ENCODE data around the gene KCNA2.
A peak's percentile ranks its signal among the peaks of the same experiment; 100 is the strongest.

The KCNA2 gene

DNA sequence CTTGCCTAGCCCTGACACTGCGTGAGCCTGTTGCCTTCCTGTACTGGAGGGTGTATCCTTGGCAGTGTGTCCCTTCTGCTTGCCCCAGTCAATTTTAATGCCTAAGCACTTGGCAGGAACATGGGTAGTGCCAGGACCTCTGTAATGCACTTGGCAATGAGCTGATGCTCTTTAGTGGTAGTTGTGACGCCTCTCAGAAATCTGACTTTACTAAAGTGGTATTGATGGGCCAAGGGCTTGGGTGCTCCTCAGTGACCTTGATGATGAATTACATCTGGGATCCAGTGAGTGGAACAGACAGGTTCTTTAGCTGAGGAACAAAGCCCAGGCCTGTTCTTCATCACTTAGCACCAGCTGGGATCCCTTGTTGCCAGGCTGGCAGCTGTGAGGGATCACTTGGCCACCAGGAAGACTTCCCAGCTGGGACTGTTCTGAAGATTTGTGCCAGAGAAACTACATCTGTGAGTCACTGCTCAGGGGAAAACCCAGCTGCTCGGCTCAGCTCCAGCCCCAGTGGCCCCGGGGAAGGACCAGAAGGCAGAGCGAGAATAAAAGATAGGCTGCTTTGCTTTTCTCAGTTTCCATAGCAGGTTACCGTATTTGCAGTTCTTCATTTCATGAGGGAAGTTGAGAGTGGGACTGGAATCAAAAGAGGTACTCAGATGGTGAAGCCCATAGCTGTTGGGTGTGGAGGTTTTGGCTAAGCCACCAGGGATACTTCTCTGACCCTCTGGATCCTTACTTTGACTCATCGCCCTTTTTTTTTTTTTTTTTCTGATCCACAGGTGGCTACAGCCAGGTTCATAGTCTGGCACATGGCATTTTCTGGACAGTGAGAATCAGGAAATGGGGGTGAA, 28.5 kb upstream of the KCNA2 start:
- DNase-seq (ENCODE audit: insufficient read length, low spot score) (peak; percentile 35), FAIRE-seq (no peak)
- no peak for TF ChIP-seq POLR2A (IDR thresholded peaks at IDR 0.05; ENCODE audit: low read depth, low read length)

DNA sequence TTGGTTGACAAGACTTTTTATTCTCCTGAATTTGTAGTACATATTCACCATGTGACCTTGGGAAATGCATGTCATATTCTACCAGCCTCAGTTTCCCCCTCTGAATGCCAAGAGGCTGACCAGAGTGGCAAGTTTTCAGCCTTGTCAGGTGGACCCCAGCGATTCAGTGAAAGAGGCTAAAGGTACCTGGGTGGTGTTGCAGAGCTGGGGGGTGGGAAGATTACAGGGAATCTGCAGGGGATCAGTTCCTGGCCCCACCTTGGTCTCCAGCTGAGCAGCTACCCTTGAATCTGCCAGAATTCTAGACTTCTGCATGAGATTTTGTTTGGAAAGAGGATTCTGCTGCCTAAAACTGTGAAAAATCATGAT, 27.9 kb upstream of the KCNA2 start:
- no peak for TF ChIP-seq POLR2A (IDR thresholded peaks at IDR 0.05; ENCODE audit: low read depth, low read length)
- DNase-seq (ENCODE audit: insufficient read length, low spot score) (no peak), FAIRE-seq (no peak)

DNA sequence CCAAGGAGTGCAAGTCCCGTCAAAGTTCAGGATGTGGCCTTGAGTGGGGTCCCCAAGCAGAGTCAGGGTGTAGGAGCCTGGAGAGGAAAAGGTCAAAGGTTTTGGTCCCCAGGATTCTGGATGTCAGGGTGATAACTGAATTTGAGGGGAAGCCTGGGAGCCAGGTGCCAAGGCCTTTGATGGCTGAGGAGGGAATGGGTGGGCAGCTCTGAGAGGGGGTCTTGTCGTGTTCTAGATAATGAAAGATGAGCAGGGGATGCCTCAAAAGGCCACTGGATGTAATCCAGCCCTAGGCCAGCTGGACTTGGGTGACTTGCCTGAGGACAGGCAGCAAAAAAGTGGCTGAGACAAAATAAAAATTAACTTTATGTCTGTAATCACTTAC, 27.5 kb upstream of the KCNA2 start:
- no peak for TF ChIP-seq POLR2A (IDR thresholded peaks at IDR 0.05; ENCODE audit: low read depth, low read length)
- FAIRE-seq (no peak), DNase-seq (ENCODE audit: insufficient read length, low spot score) (no peak)

DNA sequence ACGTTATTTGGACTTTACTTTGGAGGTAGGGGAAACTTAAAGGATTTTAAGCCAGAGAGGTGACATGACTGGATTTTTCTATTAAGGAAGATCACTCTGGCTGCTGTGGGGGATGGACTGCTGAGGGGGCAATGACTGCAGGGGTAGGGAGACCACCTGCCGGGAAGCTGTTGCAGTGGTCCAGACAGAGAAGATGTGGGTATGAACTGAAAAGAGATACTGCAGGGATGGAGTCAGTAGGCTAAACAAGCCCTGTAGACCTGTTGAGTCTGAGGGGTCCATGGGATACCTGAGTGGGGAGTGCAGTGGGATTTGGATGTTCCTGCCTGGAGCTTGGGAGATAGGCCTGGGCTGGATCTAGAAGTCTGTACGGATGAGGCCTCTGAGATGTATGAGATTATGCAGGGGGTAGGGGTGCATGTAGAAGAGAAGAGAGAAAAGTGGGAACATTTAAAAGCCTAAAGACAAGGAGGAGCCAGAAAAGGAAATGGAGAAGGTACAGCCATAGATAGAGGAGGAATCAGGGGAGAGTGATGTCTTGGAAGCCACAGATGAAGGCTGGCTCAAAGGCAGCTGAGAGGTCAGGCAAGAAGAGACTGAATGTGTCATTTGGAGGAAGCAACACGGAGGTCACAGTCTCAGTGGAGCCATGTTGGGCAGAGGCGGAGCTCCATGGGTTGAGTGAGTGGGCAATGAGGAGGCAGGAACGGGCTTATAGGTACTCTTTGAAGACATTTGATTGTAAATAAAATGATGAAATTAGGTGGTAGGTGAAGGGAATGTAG, 25.9 kb upstream of the KCNA2 start:
- TF ChIP-seq POLR2A (IDR thresholded peaks at IDR 0.05; ENCODE audit: low read depth, low read length) = no peak
- DNase-seq (ENCODE audit: insufficient read length, low spot score) (no peak), FAIRE-seq (no peak)

DNA sequence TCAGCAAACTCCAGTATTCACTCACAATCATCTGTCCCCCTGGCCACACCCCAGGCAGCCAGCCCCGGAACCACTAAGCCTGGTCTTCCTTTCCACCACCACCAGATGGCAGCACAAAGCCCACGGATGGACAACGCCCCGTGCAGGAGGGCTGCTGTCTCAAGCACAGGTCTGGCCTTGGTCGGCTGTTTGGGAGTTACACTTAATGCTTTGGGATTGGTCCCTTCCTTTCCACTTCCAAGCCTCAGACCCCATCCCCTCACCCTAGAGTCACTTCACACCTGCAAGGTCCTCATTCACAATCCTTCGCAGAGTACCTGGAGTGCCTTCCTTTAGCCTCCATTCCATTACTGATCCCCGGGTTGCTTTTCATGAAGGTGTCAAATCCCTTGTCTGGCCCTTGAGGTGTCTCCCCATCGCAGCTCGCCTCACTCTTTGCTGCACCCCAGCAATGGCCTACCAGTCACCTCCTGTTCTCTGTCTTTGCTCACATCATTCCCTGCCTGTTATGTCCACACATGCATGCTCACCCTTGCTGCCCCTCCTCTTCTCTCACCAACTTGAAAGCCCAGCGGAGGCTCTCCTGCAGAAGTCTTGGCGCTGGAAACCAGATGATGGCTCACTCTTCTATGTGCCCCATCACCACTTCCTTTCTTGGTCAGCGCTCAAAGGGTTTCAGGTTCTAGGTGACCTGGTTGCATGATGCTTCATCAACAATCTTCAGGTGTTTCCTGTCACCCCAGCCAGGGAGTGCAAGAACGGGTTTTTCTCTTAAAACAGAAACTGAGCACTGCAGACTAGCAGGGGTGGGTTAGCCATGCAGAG, 24.9 kb upstream of the KCNA2 start:
- no peak for TF ChIP-seq POLR2A (IDR thresholded peaks at IDR 0.05; ENCODE audit: low read depth, low read length)
- DNase-seq (ENCODE audit: insufficient read length, low spot score) (peak; percentile 60), FAIRE-seq (no peak)

DNA sequence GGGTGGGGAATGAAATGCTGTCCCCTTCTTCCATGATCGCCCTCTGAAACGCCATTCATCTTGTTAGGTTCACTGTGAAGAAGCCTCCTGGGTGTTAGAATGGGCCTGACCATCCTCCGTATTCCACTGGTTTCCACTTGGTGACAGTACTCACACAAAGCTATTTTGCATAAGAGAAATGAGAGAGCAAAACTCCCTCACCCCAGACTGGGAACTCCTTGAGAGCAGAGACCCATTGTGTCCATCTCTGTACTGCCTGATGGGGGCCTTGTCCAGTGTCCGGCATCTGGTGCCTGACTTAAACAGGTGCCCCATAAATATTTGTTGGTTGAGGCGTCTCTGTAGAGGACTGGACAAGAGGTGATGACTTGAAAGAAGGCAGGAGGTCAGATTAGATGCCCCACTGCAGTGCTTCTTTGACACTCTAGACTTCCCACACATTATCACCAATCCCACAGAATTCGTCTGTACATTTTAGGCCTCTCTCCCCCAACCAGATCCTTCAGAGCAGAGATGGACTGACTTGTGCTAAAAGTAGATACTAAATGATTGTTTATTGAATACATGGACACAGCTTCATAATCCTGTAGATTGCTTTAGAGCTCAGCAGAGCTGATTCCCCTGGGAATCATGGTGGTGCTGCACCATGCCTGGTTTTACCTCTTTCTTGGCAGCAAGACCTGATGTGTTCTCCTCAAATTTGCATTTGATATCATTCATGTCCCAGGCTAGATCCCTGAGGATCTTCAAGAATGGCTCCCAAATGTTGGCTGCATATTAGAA, 22.4 kb upstream of the KCNA2 start:
- no peak for TF ChIP-seq POLR2A (IDR thresholded peaks at IDR 0.05; ENCODE audit: low read depth, low read length)
- no peak for FAIRE-seq
- DNase-seq (ENCODE audit: insufficient read length, low spot score) = no peak

DNA sequence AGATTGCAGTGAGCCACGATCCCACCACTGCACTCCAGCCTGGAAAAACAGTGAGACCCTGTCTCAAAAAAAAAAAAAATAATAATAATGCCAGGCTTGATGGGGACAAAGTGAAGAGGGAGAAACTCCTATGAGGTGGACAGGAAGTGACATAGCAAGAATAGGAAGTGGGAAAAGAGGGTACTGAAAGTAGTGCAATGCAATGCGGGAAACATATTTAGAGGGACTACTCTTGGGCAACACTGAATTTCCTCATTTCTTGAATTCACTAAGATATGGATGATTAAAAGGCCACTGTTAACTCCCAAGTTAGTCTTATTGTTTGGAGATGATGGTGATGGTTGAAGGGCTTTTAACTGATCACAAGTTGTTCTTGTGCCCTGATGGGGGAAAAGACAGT, 21.6 kb upstream of the KCNA2 start:
- no peak for DNase-seq (ENCODE audit: insufficient read length, low spot score)
- FAIRE-seq = no peak
- no peak for TF ChIP-seq POLR2A (IDR thresholded peaks at IDR 0.05; ENCODE audit: low read depth, low read length)

DNA sequence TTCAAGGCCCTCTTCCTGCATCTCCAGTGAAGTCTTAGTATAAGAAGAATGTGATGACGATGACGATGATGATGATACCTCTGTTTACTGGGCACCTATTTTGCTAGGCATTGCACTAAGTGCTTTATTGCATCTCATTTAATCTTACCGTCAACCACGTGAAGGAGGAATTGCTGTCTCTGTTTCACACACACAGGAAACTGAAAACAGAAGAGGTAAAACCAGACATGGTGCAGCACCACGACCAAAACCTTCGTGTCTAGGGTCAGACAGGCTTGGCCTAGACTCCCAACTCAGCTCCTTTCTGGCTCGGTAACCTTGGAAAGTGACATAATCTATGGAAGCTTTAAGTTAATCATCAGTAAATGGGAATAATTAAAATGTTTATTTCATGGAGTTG, 20.7 kb upstream of the KCNA2 start:
- FAIRE-seq = no peak
- DNase-seq (ENCODE audit: insufficient read length, low spot score) = no peak
- TF ChIP-seq POLR2A (IDR thresholded peaks at IDR 0.05; ENCODE audit: low read depth, low read length) = no peak

DNA sequence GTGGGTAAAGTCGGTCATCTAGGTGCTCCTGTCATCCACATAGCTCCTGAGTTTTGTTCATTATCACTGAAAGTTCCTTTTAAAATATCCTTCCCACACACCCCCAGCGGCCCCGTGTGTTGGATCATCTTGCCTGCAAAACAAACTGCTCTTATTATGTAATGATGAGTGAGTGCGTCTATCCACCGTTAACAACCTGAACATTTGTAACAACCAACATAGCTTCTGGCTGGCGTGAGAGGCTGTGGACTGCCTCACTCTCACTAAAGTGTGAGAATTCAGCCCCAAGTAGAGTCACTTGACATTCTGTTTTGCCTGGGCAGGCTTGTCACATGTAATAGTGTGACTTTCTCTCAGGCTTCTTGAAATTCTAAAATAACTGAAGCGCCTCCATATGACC, 14.5 kb upstream of the KCNA2 start:
- FAIRE-seq (no peak), DNase-seq (ENCODE audit: insufficient read length, low spot score) (no peak)
- TF ChIP-seq POLR2A (IDR thresholded peaks at IDR 0.05; ENCODE audit: low read depth, low read length) = no peak

DNA sequence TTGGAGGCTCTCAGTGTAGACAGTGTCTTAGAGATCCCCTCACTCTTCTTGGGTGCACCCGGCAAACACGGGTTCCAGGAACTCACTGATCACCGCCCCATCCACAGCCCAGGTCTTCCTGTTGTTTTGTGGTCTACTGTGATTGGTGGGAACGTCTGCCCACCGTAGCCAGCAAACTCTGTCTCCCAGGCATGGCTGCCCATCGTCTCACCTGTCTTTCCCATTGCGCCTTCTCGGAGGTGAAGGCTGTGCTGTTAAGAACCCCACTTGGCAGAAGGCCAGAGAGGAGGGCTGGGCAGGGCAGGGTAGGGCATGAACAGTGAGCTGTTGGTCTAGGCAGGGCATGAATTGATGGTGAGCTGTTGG, 14.1 kb upstream of the KCNA2 start:
- no peak for DNase-seq (ENCODE audit: insufficient read length, low spot score)
- no peak for TF ChIP-seq POLR2A (IDR thresholded peaks at IDR 0.05; ENCODE audit: low read depth, low read length)
- no peak for FAIRE-seq

DNA sequence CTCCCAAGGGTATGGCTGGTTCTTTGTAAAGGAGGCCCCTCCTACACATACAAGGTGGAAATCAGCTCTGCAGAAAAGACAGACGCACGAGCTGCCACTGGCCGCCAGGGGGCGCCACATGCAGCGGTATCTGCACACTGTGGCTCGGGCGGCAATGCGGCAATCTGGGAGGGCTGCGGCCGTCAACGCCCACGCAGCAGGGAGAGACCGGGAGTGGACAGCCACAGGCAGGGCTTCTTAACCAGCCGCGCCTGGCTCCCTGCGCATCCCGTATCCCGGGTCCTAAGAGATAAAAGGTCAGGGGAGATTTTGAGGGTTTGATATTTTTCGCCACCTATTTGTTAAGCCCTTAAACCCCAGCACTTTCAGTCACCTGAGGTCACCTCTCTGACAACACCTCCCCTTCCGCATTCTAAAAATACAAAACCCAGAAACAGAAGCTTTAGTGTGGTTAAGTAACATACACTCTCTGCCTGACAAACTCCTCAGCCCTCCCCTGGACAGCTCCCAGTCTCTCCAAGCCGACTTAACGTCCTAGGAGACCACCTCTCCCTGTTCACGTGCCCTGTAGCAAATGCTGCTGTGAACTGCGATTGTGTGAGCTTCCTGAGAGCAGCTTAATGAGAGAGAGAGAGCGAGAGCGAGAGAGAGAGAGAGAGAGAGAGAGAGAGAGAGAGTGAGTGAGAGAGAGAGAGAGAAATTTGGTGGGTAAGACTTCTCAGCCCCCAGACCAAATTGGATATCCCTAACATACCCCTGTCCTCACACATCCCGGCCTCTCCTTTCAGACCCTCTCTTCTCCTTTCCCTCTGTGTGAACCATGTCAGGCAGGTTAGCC, 13.5 kb upstream of the KCNA2 start:
- TF ChIP-seq POLR2A (IDR thresholded peaks at IDR 0.05; ENCODE audit: low read depth, low read length) = no peak
- peak; percentile 78 for DNase-seq (ENCODE audit: insufficient read length, low spot score)
- no peak for FAIRE-seq

DNA sequence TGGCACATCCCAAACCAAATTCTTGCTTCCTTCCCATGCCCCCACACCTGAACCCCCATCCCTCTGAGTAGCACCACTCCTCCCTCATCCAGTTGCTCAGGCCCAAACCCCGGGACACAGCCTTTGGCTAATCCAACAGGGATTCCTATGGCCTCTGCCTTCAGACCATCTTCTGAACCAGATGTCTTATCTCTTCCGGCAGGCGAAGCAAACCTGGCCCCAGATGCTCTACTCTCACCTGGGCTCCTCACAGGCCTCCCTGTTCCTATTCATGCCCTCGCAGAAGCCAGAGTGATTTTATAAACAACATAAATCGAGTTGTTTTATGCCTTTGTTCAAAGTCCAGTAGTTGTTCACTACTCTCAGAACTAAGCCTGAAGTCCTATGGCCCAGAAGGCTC, 12.5 kb upstream of the KCNA2 start:
- DNase-seq (ENCODE audit: insufficient read length, low spot score) (no peak), FAIRE-seq (no peak)
- no peak for TF ChIP-seq POLR2A (IDR thresholded peaks at IDR 0.05; ENCODE audit: low read depth, low read length)

DNA sequence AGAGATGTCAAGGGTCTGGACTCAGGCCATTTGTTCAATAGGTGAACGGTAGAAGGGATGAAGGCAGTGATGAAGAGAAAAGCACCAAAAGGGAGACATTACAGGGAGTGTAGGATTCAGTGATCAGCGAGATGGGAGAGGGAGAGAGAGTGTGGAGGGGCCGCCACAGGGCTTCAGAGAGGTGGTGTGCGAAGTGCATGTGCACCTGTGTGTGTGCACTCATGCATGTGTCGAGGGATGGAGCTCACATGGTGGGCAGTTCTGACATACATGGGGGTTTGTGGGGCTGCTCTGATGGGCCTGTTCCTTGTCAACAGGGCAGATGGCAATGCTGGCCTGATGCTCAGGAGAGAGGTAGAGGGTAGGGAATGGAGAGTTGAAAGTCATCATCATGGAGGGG, 11.4 kb upstream of the KCNA2 start:
- no peak for FAIRE-seq
- no peak for TF ChIP-seq POLR2A (IDR thresholded peaks at IDR 0.05; ENCODE audit: low read depth, low read length)

More for the DNA sequence above, 11.4 kb upstream of the KCNA2 start:
- no peak for DNase-seq (ENCODE audit: insufficient read length, low spot score)

Measured in H54 (cell line).